ENCODE data around the gene LINGO3.

LINGO3 gene
- 0.87 to 2.5 (median 1.2) reads per million in 3 donors for total RNA-seq

- Histone ChIP-seq H3K4me1 (ENCODE audit: control insufficient read depth, insufficient read depth, low read length, poor library complexity, severe bottlenecking) (peaks cover under 1% of the 10 kb centered on the region), H3K36me3 (ENCODE audit: control insufficient read depth, insufficient read depth, low read length) (no peaks in the 10 kb centered on the region), H3K27ac (ENCODE audit: insufficient read depth, low read length, poor library complexity, severe bottlenecking) (no peak within 1 kb of the TSS), H3K4me3 (ENCODE audit: insufficient read depth, low read depth, low read length, poor library complexity, severe bottlenecking) (no peak within 1 kb of the TSS), H3K9me3 (ENCODE audit: control insufficient read depth, low read length) (no peaks in the 10 kb centered on the region), H3K27me3 (replicated peaks; ENCODE audit: control insufficient read depth, insufficient read depth, low read length, poor library complexity, severe bottlenecking) (peaks cover 47% of the 10 kb centered on the region)
- no peak for DNase-seq
These were observed at the start of gene LINGO3 for GRCh38 chr19:2308114-2308556. TSS of gene LINGO3 (minus strand) at chr19:2308154. CDS start at chr19:2291776, 16,378 bp downstream.

- no peaks in the 10 kb centered on the region for H3K27me3 ChIP-seq (replicated peaks; ENCODE audit: control insufficient read depth, insufficient read depth, low read length, poor library complexity, severe bottlenecking)
- no peak overlapping the region for H3K4me3 ChIP-seq (ENCODE audit: insufficient read depth, low read depth, low read length, poor library complexity, severe bottlenecking)
- no peaks in the 10 kb centered on the region for H3K4me1 ChIP-seq (ENCODE audit: control insufficient read depth, insufficient read depth, low read length, poor library complexity, severe bottlenecking)
- H3K9me3 ChIP-seq (ENCODE audit: control insufficient read depth, low read length): no peaks in the 10 kb centered on the region
- H3K36me3 ChIP-seq (ENCODE audit: control insufficient read depth, insufficient read depth, low read length): peaks cover 8% of the 10 kb centered on the region
- DNase-seq: no peak
- H3K27ac ChIP-seq (ENCODE audit: insufficient read depth, low read length, poor library complexity, severe bottlenecking): no peak overlapping the region
These were observed 48.2 kb upstream of the LINGO3 start for GRCh38 chr19:2356036-2356646.

GRCh38 chr19:2355168-2356035 is 47.4 kb upstream of the LINGO3 start:
- no peak overlapping the region for H3K27ac ChIP-seq (ENCODE audit: insufficient read depth, low read length, poor library complexity, severe bottlenecking)
- H3K9me3 ChIP-seq (ENCODE audit: control insufficient read depth, low read length): no peaks in the 10 kb centered on the region
- DNase-seq: no peak
- H3K4me1 ChIP-seq (ENCODE audit: control insufficient read depth, insufficient read depth, low read length, poor library complexity, severe bottlenecking): no peaks in the 10 kb centered on the region
- H3K4me3 ChIP-seq (ENCODE audit: insufficient read depth, low read depth, low read length, poor library complexity, severe bottlenecking): no peak overlapping the region
- H3K36me3 ChIP-seq (ENCODE audit: control insufficient read depth, insufficient read depth, low read length): peaks cover 8% of the 10 kb centered on the region
- no peaks in the 10 kb centered on the region for H3K27me3 ChIP-seq (replicated peaks; ENCODE audit: control insufficient read depth, insufficient read depth, low read length, poor library complexity, severe bottlenecking)

GRCh38 chr19:2354670-2355069 is 46.7 kb upstream of the LINGO3 start:
- Histone ChIP-seq H3K4me1 (ENCODE audit: control insufficient read depth, insufficient read depth, low read length, poor library complexity, severe bottlenecking) (no peaks in the 10 kb centered on the region), H3K27me3 (replicated peaks; ENCODE audit: control insufficient read depth, insufficient read depth, low read length, poor library complexity, severe bottlenecking) (no peaks in the 10 kb centered on the region), H3K4me3 (ENCODE audit: insufficient read depth, low read depth, low read length, poor library complexity, severe bottlenecking) (no peak overlapping the region), H3K36me3 (ENCODE audit: control insufficient read depth, insufficient read depth, low read length) (peaks cover 8% of the 10 kb centered on the region), H3K9me3 (ENCODE audit: control insufficient read depth, low read length) (no peaks in the 10 kb centered on the region), H3K27ac (ENCODE audit: insufficient read depth, low read length, poor library complexity, severe bottlenecking) (no peak overlapping the region)
- no peak for DNase-seq

GRCh38 chr19:2353887-2354592 is 46.1 kb upstream of the LINGO3 start:
- Histone ChIP-seq H3K36me3 (ENCODE audit: control insufficient read depth, insufficient read depth, low read length) (peaks cover 8% of the 10 kb centered on the region), H3K4me3 (ENCODE audit: insufficient read depth, low read depth, low read length, poor library complexity, severe bottlenecking) (no peak overlapping the region), H3K4me1 (ENCODE audit: control insufficient read depth, insufficient read depth, low read length, poor library complexity, severe bottlenecking) (no peaks in the 10 kb centered on the region), H3K27ac (ENCODE audit: insufficient read depth, low read length, poor library complexity, severe bottlenecking) (no peak overlapping the region), H3K9me3 (ENCODE audit: control insufficient read depth, low read length) (no peaks in the 10 kb centered on the region), H3K27me3 (replicated peaks; ENCODE audit: control insufficient read depth, insufficient read depth, low read length, poor library complexity, severe bottlenecking) (no peaks in the 10 kb centered on the region)
- no peak for DNase-seq

GRCh38 chr19:2353159-2353886 is 45.4 kb upstream of the LINGO3 start:
- Histone ChIP-seq H3K27ac (ENCODE audit: insufficient read depth, low read length, poor library complexity, severe bottlenecking) (no peak overlapping the region), H3K36me3 (ENCODE audit: control insufficient read depth, insufficient read depth, low read length) (peaks cover 8% of the 10 kb centered on the region), H3K4me1 (ENCODE audit: control insufficient read depth, insufficient read depth, low read length, poor library complexity, severe bottlenecking) (no peaks in the 10 kb centered on the region), H3K27me3 (replicated peaks; ENCODE audit: control insufficient read depth, insufficient read depth, low read length, poor library complexity, severe bottlenecking) (no peaks in the 10 kb centered on the region), H3K9me3 (ENCODE audit: control insufficient read depth, low read length) (no peaks in the 10 kb centered on the region), H3K4me3 (ENCODE audit: insufficient read depth, low read depth, low read length, poor library complexity, severe bottlenecking) (no peak overlapping the region)
- DNase-seq: no peak

GRCh38 chr19:2352121-2352520 is 44.2 kb upstream of the LINGO3 start:
- peaks cover 8% of the 10 kb centered on the region for H3K36me3 ChIP-seq (ENCODE audit: control insufficient read depth, insufficient read depth, low read length)
- no peak for DNase-seq
- no peaks in the 10 kb centered on the region for H3K4me1 ChIP-seq (ENCODE audit: control insufficient read depth, insufficient read depth, low read length, poor library complexity, severe bottlenecking)
- H3K4me3 ChIP-seq (ENCODE audit: insufficient read depth, low read depth, low read length, poor library complexity, severe bottlenecking): no peak overlapping the region
- H3K27ac ChIP-seq (ENCODE audit: insufficient read depth, low read length, poor library complexity, severe bottlenecking): no peak overlapping the region
- no peaks in the 10 kb centered on the region for H3K27me3 ChIP-seq (replicated peaks; ENCODE audit: control insufficient read depth, insufficient read depth, low read length, poor library complexity, severe bottlenecking)
- no peaks in the 10 kb centered on the region for H3K9me3 ChIP-seq (ENCODE audit: control insufficient read depth, low read length)

GRCh38 chr19:2351591-2351990 is 43.6 kb upstream of the LINGO3 start:
- no peak for DNase-seq
- H3K4me1 ChIP-seq (ENCODE audit: control insufficient read depth, insufficient read depth, low read length, poor library complexity, severe bottlenecking): no peaks in the 10 kb centered on the region
- H3K27ac ChIP-seq (ENCODE audit: insufficient read depth, low read length, poor library complexity, severe bottlenecking): no peak overlapping the region
- H3K27me3 ChIP-seq (replicated peaks; ENCODE audit: control insufficient read depth, insufficient read depth, low read length, poor library complexity, severe bottlenecking): no peaks in the 10 kb centered on the region
- no peaks in the 10 kb centered on the region for H3K9me3 ChIP-seq (ENCODE audit: control insufficient read depth, low read length)
- H3K36me3 ChIP-seq (ENCODE audit: control insufficient read depth, insufficient read depth, low read length): peaks cover 8% of the 10 kb centered on the region
- no peak overlapping the region for H3K4me3 ChIP-seq (ENCODE audit: insufficient read depth, low read depth, low read length, poor library complexity, severe bottlenecking)

- no peak for DNase-seq
- Histone ChIP-seq H3K27me3 (replicated peaks; ENCODE audit: control insufficient read depth, insufficient read depth, low read length, poor library complexity, severe bottlenecking) (no peaks in the 10 kb centered on the region), H3K4me1 (ENCODE audit: control insufficient read depth, insufficient read depth, low read length, poor library complexity, severe bottlenecking) (no peaks in the 10 kb centered on the region), H3K9me3 (ENCODE audit: control insufficient read depth, low read length) (no peaks in the 10 kb centered on the region), H3K36me3 (ENCODE audit: control insufficient read depth, insufficient read depth, low read length) (peaks cover 8% of the 10 kb centered on the region), H3K4me3 (ENCODE audit: insufficient read depth, low read depth, low read length, poor library complexity, severe bottlenecking) (no peak overlapping the region), H3K27ac (ENCODE audit: insufficient read depth, low read length, poor library complexity, severe bottlenecking) (no peak overlapping the region)
These were observed 42.7 kb upstream of the LINGO3 start for GRCh38 chr19:2350656-2351055.
